H1 (cell line): Measurements from ENCODE around the gene USP30. TPM values are rescaled to one million over a fixed set of nuclear protein-coding genes. Genes with fewer than 3 reads are reported as not detected.

ENCODE experiments used
- CTCF ChIA-PET: fragments of 300-600 bp; sonication (Branson Sonifier 250); formaldehyde crosslinking; loops from one replicate; lab custom pipeline; 2021; ENCODE audit not compliant: partially characterized antibody; lab: Charles Lee
- POLR2A ChIA-PET: fragments of 300-600 bp; sonication (Branson Sonifier 250); formaldehyde crosslinking; loops from one replicate; lab custom pipeline; 2021; ENCODE audit warnings: inconsistent platforms; ENCODE audit not compliant: partially characterized antibody; lab: Charles Lee
- DNase-seq, 2 experiments: peaks; one replicate each; pipeline versions ENCODE4 v3.0.0 to v3.0.0-alpha.2; 2010 to 2022; ENCODE audit warnings: low spot score in 2 of 2, low read depth in 1 of 2, mixed read lengths in 1 of 2
- FAIRE-seq: peaks from 2 replicates; lab custom pipeline; 2011; peaks lifted over from hg19 to GRCh38; lab: Jason Lieb, UNC
- H2AFZ ChIP-seq: 2 replicates; pipeline ENCODE4 v1.8.1; 2012; ENCODE audit warnings: low read length, inconsistent platforms
- H2AK5ac ChIP-seq: 2 replicates; pipeline ENCODE4 v1.6.1; 2013; ENCODE audit warnings: low read depth, low read length
- H2BK120ac ChIP-seq: replicated peaks from 2 replicates; pipeline ENCODE3; 2013; ENCODE audit warnings: low read depth, low read length, inconsistent platforms
- H2BK12ac ChIP-seq: 2 replicates; pipeline ENCODE4 v1.6.1; 2013; ENCODE audit warnings: low read depth, low read length
- H2BK15ac ChIP-seq: 2 replicates; pipeline ENCODE4 v1.6.1; 2013; ENCODE audit warnings: low read length
- H2BK20ac ChIP-seq: 2 replicates; pipeline ENCODE4 v1.6.1; 2013; ENCODE audit warnings: low read length
- H2BK5ac ChIP-seq: 2 replicates; pipeline ENCODE4 v1.6.1; 2013; ENCODE audit warnings: low read depth, low read length
- H3K14ac ChIP-seq: 2 replicates; pipeline ENCODE4 v1.6.1; 2013; ENCODE audit warnings: inconsistent platforms; ENCODE audit not compliant: insufficient read length
- H3K18ac ChIP-seq: 2 replicates; pipeline ENCODE4 v1.6.1; 2013; ENCODE audit warnings: low read length; ENCODE audit errors: extremely low read depth
- H3K23ac ChIP-seq: 2 replicates; pipeline ENCODE4 v1.6.1; 2013; ENCODE audit warnings: inconsistent platforms; ENCODE audit not compliant: insufficient read length
- H3K23me2 ChIP-seq: 2 replicates; pipeline ENCODE4 v1.6.1; 2013; ENCODE audit warnings: low read depth, low read length
- H3K27ac ChIP-seq: 2 replicates; pipeline ENCODE4 v1.6.1; 2011; ENCODE audit warnings: low read depth, low read length, inconsistent platforms
- H3K27me3 ChIP-seq, 4 experiments: replicated peaks in 1 of 4; 1 replicate in 1 of 4; 2 replicates in 3 of 4; pipeline versions ENCODE4 v1.6.1 to v1.8.1; 2011 to 2013; ENCODE audit warnings: low read length in 3 of 4, mild to moderate bottlenecking in 3 of 4, inconsistent platforms in 2 of 4, mixed read lengths in 2 of 4, moderate library complexity in 1 of 4; ENCODE audit not compliant: control insufficient read depth in 3 of 4, insufficient read depth in 3 of 4; ENCODE audit errors: extremely low read depth in 1 of 4
- H3K36me3 ChIP-seq, 4 experiments: 2 replicates each; pipeline versions ENCODE4 v1.6.1 to v1.8.1; 2011 to 2013; ENCODE audit warnings: mild to moderate bottlenecking in 4 of 4, low read length in 3 of 4, moderate library complexity in 2 of 4, control low read depth in 1 of 4, inconsistent platforms in 1 of 4; ENCODE audit not compliant: insufficient read depth in 4 of 4, control insufficient read depth in 2 of 4
- H3K4ac ChIP-seq: replicated peaks from 2 replicates; pipeline ENCODE3; 2013; ENCODE audit warnings: low read length, low read depth, mixed read lengths, inconsistent platforms; ENCODE audit not compliant: insufficient read length
- H3K4me1 ChIP-seq, 4 experiments: replicated peaks in 1 of 4; 1 replicate in 1 of 4; 2 replicates in 3 of 4; pipeline versions ENCODE4 v1.6.1 to v1.8.1; 2011 to 2013; ENCODE audit warnings: low read length in 3 of 4, inconsistent platforms in 2 of 4, mixed read lengths in 1 of 4; ENCODE audit not compliant: insufficient read depth in 4 of 4, control insufficient read depth in 3 of 4
- H3K4me2 ChIP-seq, 2 experiments: 2 replicates each; pipeline versions ENCODE4 v1.6.1 to v1.8.1; 2011 to 2013; ENCODE audit warnings: low read depth in 2 of 2, low read length in 2 of 2, control low read depth in 1 of 2, inconsistent platforms in 1 of 2, mild to moderate bottlenecking in 1 of 2; ENCODE audit not compliant: insufficient read depth in 1 of 2
- H3K4me3 ChIP-seq, 4 experiments: fragments of 200-600, 300-600 bp in 1 of 4; sonication (generic), shearing (Covaris generic), sonication (Bioruptor Twin) in 1 of 4; 2 replicates each; pipeline versions ENCODE4 v1.5.1 to v1.8.1; 2011 to 2016; ENCODE audit warnings: low read length in 4 of 4, low read depth in 3 of 4, control low read depth in 2 of 4, inconsistent platforms in 2 of 4, mild to moderate bottlenecking in 2 of 4, mixed read lengths in 1 of 4, moderate library complexity in 1 of 4; ENCODE audit not compliant: insufficient read depth in 2 of 4; ENCODE audit errors: extremely low read depth in 1 of 4
- H3K56ac ChIP-seq: replicated peaks from 2 replicates; pipeline ENCODE3; 2013; ENCODE audit warnings: low read depth, mild to moderate bottlenecking, mixed read lengths, low read length, inconsistent platforms; ENCODE audit not compliant: insufficient read length
- H3K79me1 ChIP-seq: 2 replicates; pipeline ENCODE4 v1.6.1; 2013; ENCODE audit warnings: low read depth, low read length, control low read depth
- H3K79me2 ChIP-seq, 2 experiments: 2 replicates each; pipeline versions ENCODE4 v1.6.1 to v1.8.1; 2012 to 2013; ENCODE audit warnings: low read length in 2 of 2, mild to moderate bottlenecking in 2 of 2, inconsistent platforms in 1 of 2; ENCODE audit not compliant: insufficient read depth in 2 of 2, control insufficient read depth in 1 of 2
- H3K9ac ChIP-seq, 4 experiments: replicated peaks in 1 of 4; 1 replicate in 1 of 4; 2 replicates in 3 of 4; pipeline versions ENCODE4 v1.6.1 to v1.8.1; 2011 to 2013; ENCODE audit warnings: low read depth in 3 of 4, low read length in 3 of 4, control low read depth in 2 of 4, mild to moderate bottlenecking in 2 of 4, moderate library complexity in 2 of 4, inconsistent platforms in 1 of 4; ENCODE audit errors: extremely low read depth in 1 of 4
- H3K9me3 ChIP-seq, 2 experiments: 2 replicates each; pipeline versions ENCODE4 v1.6.1 to v1.8.1; 2012 to 2013; ENCODE audit warnings: mild to moderate bottlenecking in 2 of 2, moderate library complexity in 2 of 2, control low read depth in 1 of 2, inconsistent platforms in 1 of 2, low read depth in 1 of 2, low read length in 1 of 2, mixed read lengths in 1 of 2; ENCODE audit not compliant: insufficient read depth in 2 of 2
- H4K20me1 ChIP-seq, 2 experiments: replicated peaks in 1 of 2; 2 replicates each; pipeline versions ENCODE3 to v1.8.1; 2011 to 2013; ENCODE audit warnings: inconsistent platforms in 2 of 2, low read length in 2 of 2, mild to moderate bottlenecking in 1 of 2; ENCODE audit not compliant: insufficient read depth in 2 of 2, control insufficient read depth in 1 of 2
- H4K5ac ChIP-seq: 2 replicates; pipeline ENCODE4 v1.6.1; 2013; ENCODE audit warnings: low read length, low read depth, mixed read lengths, inconsistent platforms; ENCODE audit not compliant: insufficient read length
- H4K8ac ChIP-seq: 2 replicates; pipeline ENCODE4 v1.8.0; 2013; ENCODE audit warnings: mild to moderate bottlenecking, moderate library complexity, low read length, inconsistent platforms; ENCODE audit not compliant: insufficient read depth; ENCODE audit errors: extremely low read depth
- H4K91ac ChIP-seq: replicated peaks from 2 replicates; pipeline ENCODE3; 2013; ENCODE audit warnings: low read length, mixed read lengths, inconsistent platforms; ENCODE audit not compliant: insufficient read length
- NANOG ChIP-seq: IDR thresholded peaks from 2 replicates; pipeline ENCODE4 v1.6.1; 2011; ENCODE audit warnings: low read length, low read depth, mild to moderate bottlenecking, inconsistent platforms; ENCODE audit not compliant: insufficient read depth, poor library complexity, severe bottlenecking
- WGBS, 2 experiments: shearing (Covaris generic) in 1 of 2; methylation state at CpG; one replicate each; pipeline versions ENCODE4 v1.1.6 to v1.1.7; 2013 to 2015; ENCODE audit warnings: low lambda C conversion rate in 2 of 2, mixed read lengths in 2 of 2, inconsistent platforms in 1 of 2, low coverage in 1 of 2, missing lambda C conversion rate in 1 of 2; ENCODE audit not compliant: insufficient replicate concordance in 2 of 2, insufficient coverage in 1 of 2, insufficient read length in 1 of 2; ENCODE audit errors: extremely low coverage in 1 of 2, missing lambda C conversion rate in 1 of 2; 5-methylcytosine and 5-hydroxymethylcytosine counted together
- polyA plus RNA-seq, 7 experiments: library from polyadenylated mRNA; depleted of rRNA in 3 of 7; stranded (reverse) in 5 of 7; unstranded in 2 of 7; fragments of >200 nt in 5 of 7; fragments of 200-250 nt in 2 of 7; gene quantifications; 1 replicate in 5 of 7; 2 replicates in 1 of 7; 4 replicates in 1 of 7; pipeline versions ENCODE4 v1.2.1 to v1.2.3, GENCODE V29; 2011 to 2013; ENCODE audit warnings: missing spikeins in 2 of 7, mixed read lengths in 2 of 7
- total RNA-seq: library from RNA; stranded (reverse); fragmentation: NEBNext Ultra II Directional; extraction: Animal tissue kit (Norgen Biotek cat#: 25700); gene quantifications from 2 replicates; pipeline ENCODE4 v1.2.1, GENCODE V29; 2021

The USP30 gene
- total and polyA plus RNA-seq, 2 of the 8 experiments (the other 6 are each of a cell fraction or from before 2014, with no cell fraction given): 7.0 to 12.2 TPM

- Histone ChIP-seq H2BK20ac (no peak overlapping the region), H3K27ac (no peak overlapping the region), H3K9ac (no peak overlapping the region), H2BK12ac (no peak overlapping the region), H3K79me1 (no peaks in the 10 kb centered on the region), H4K20me1 (no peaks in the 10 kb centered on the region), H3K4me1 (no peaks in the 10 kb centered on the region), H4K8ac (no peak overlapping the region), H2AK5ac (no peak overlapping the region), H3K4ac (no peak overlapping the region), H3K14ac (no peak overlapping the region), H3K23ac (no peak overlapping the region), H3K4me3 (no peak overlapping the region), H3K23me2 (no peaks in the 10 kb centered on the region), H3K9me3 (no peaks in the 10 kb centered on the region), H2BK15ac (no peak overlapping the region), H3K79me2 (no peaks in the 10 kb centered on the region), H3K18ac (no peak overlapping the region), H3K27me3 (peaks cover 0 to 2% (median 0%) of the 10 kb centered on the region in 4 experiments; a peak in 2 of 7 replicates), H3K36me3 (no peaks in the 10 kb centered on the region), H3K56ac (no peak overlapping the region), H2BK120ac (no peak overlapping the region), H2BK5ac (no peak overlapping the region), H3K4me2 (no peak overlapping the region), H4K91ac (no peak overlapping the region), H4K5ac (no peak overlapping the region), H2AFZ (no peak overlapping the region)
- TF ChIP-seq NANOG: no peak
- POLR2A ChIA-PET: no interaction called here
- 86% methylated on average over 6 of the region's 6 CpGs; no CpG with 5 or more reads in 1 of the 2 experiments for WGBS, 2 experiments
- CTCF ChIA-PET: no interaction called here
- FAIRE-seq: no peak
- no peak for DNase-seq
These were observed 35.4 kb upstream of the USP30 start for GRCh38 chr12:109016978-109017377.
